PC-9 (cell line): ENCODE data around the gene KRTAP10-1. TPM values are rescaled to one million over a fixed set of nuclear protein-coding genes. Genes with fewer than 3 reads are reported as not detected.

Experiments used
- BruUV-seq: library from RNA; stranded (reverse); fragments of 400-500 nt; replicated peaks from 2 replicates; lab custom pipeline; 2021; lab: Mats Ljungman, UMichigan
- CTCF ChIA-PET: fragments of 300-600 bp; sonication (Branson Sonifier 250); formaldehyde crosslinking; loops from one replicate; lab custom pipeline; 2022; ENCODE audit warnings: antibody characterized with exemption; lab: Charles Lee
- POLR2A ChIA-PET: fragments of 300-600 bp; sonication (Branson Sonifier 250); formaldehyde crosslinking; loops from one replicate; lab custom pipeline; 2022; ENCODE audit warnings: antibody characterized with exemption; ENCODE audit not compliant: unreplicated experiment; lab: Charles Lee
- DNase-seq, 2 experiments: peaks; one replicate each; pipeline versions ENCODE4 v3.0.0 to v3.0.0-alpha.2; 2015 to 2022; ENCODE audit warnings: mixed read lengths in 1 of 2
- H2AFZ ChIP-seq: fragments of 200-600 bp; sonication (generic); 2 replicates; pipeline ENCODE4 v1.8.1; 2017; ENCODE audit warnings: antibody characterized with exemption
- H3F3A ChIP-seq: fragments of 200-600 bp; sonication (generic); 2 replicates; pipeline ENCODE4 v1.8.1; 2017; ENCODE audit warnings: antibody characterized with exemption, mild to moderate bottlenecking, low read depth; ENCODE audit not compliant: insufficient read depth
- H3K27ac ChIP-seq: fragments of 200-600 bp; sonication (generic); 2 replicates; pipeline ENCODE4 v1.6.1; 2016; ENCODE audit warnings: mixed run types
- H3K27me3 ChIP-seq: fragments of 200-600 bp; sonication (generic); 2 replicates; pipeline ENCODE4 v1.6.1; 2016; ENCODE audit warnings: low read depth, mixed run types; ENCODE audit not compliant: insufficient read depth
- H3K36me3 ChIP-seq: fragments of 200-600 bp; sonication (generic); 2 replicates; pipeline ENCODE4 v1.6.1; 2016; ENCODE audit warnings: low read depth, mixed run types
- H3K4me1 ChIP-seq: fragments of 200-600 bp; sonication (generic); replicated peaks from 2 replicates; pipeline ENCODE4 v1.6.1; 2016; ENCODE audit warnings: mixed run types; ENCODE audit not compliant: insufficient read depth
- H3K4me2 ChIP-seq: fragments of 200-600 bp; sonication (generic); 2 replicates; pipeline ENCODE4 v1.6.1; 2017; ENCODE audit warnings: mixed run types
- H3K4me3 ChIP-seq: fragments of 200-600 bp; sonication (generic); 2 replicates; pipeline ENCODE4 v1.6.1; 2016; ENCODE audit warnings: mixed run types
- H3K79me2 ChIP-seq: fragments of 200-600 bp; sonication (generic); 2 replicates; pipeline ENCODE4 v1.6.1; 2017; ENCODE audit warnings: low read depth, mixed run types
- H3K9me2 ChIP-seq: fragments of 200-600 bp; sonication (generic); 2 replicates; pipeline ENCODE4 v1.8.1; 2017; ENCODE audit warnings: mild to moderate bottlenecking; ENCODE audit not compliant: insufficient read depth
- H3K9me3 ChIP-seq: fragments of 200-600 bp; sonication (generic); 2 replicates; pipeline ENCODE4 v1.8.1; 2016; ENCODE audit warnings: low read depth; ENCODE audit not compliant: insufficient read depth
- H4K20me1 ChIP-seq: fragments of 200-600 bp; sonication (generic); 2 replicates; pipeline ENCODE4 v1.8.1; 2017; ENCODE audit not compliant: insufficient read depth
- EZH2 ChIP-seq: fragments of 200-600 bp; sonication (generic); IDR thresholded peaks from 2 replicates; pipeline ENCODE4 v1.8.0; 2017; ENCODE audit warnings: antibody characterized with exemption, low read depth
- intact Hi-C: fragments of 100-400 bp; cut with micrococcal nuclease; formaldehyde crosslinking; loops from one replicate; pipeline ENCODE4 v1.10.0; 2022; ENCODE audit not compliant: unreplicated experiment
- total RNA-seq: library from RNA; stranded (reverse); gene quantifications from 2 replicates; pipeline ENCODE4 v1.2.3, GENCODE V29; 2021
- TF ChIP-seq, protein P1 (sequence below): fragments of 200-600 bp; sonication (generic); conservative IDR thresholded peaks from 2 replicates; pipeline ENCODE4 v1.6.1; 2017; ENCODE audit warnings: mixed run types, antibody characterized with exemption, mild to moderate bottlenecking, moderate library complexity

KRTAP10-1 gene
- total RNA-seq, 1 experiment from 2014 or later = not detected

- TF ChIP-seq, protein P1, sequence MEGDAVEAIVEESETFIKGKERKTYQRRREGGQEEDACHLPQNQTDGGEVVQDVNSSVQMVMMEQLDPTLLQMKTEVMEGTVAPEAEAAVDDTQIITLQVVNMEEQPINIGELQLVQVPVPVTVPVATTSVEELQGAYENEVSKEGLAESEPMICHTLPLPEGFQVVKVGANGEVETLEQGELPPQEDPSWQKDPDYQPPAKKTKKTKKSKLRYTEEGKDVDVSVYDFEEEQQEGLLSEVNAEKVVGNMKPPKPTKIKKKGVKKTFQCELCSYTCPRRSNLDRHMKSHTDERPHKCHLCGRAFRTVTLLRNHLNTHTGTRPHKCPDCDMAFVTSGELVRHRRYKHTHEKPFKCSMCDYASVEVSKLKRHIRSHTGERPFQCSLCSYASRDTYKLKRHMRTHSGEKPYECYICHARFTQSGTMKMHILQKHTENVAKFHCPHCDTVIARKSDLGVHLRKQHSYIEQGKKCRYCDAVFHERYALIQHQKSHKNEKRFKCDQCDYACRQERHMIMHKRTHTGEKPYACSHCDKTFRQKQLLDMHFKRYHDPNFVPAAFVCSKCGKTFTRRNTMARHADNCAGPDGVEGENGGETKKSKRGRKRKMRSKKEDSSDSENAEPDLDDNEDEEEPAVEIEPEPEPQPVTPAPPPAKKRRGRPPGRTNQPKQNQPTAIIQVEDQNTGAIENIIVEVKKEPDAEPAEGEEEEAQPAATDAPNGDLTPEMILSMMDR = no peak
- no peak for TF ChIP-seq EZH2
- ChIA-PET POLR2A (no interaction called here), CTCF (no interaction called here)
- H3K9me2 ChIP-seq = no peaks in the 10 kb centered on the region
- H3K4me3 ChIP-seq = no peak overlapping the region
- H3K9me3 ChIP-seq = no peaks in the 10 kb centered on the region
- no peaks in the 10 kb centered on the region for H3K79me2 ChIP-seq
- H3F3A ChIP-seq = peaks cover 3% of the 10 kb centered on the region; the same call in 1 of the 2 replicates
- no peak overlapping the region for H3K27ac ChIP-seq
- intact Hi-C loops = no loop called here
- no TSS peak for BruUV-seq
- no peak for DNase-seq
- peaks cover 54% of the 10 kb centered on the region for H3K27me3 ChIP-seq
- H3K4me2 ChIP-seq = no peak overlapping the region
- H3K4me1 ChIP-seq = no peaks in the 10 kb centered on the region
- no peaks in the 10 kb centered on the region for H3K36me3 ChIP-seq
- no peaks in the 10 kb centered on the region for H4K20me1 ChIP-seq
- H2AFZ ChIP-seq = no peak overlapping the region
Measured at GRCh38 chr21:44529011-44529421, 11.0 kb downstream of the KRTAP10-1 start.

DNA sequence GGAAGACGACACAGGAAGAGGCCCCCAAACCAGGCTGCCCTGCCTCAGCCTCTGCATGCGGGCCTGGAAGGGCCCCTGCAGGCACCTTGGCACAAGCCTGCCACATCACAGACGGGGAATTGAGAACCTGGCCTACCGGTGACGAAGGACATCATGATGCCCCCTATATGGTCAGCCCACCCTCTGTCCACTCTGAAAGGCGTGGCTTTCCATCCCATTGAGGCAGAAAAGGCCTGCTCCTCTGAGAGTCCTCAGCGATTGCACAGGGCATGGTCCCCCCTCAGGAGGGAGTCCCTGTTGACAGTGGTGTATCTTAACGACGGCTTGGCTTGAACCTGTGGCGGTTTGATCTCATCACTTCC, 11.4 kb downstream of the KRTAP10-1 start:
- Histone ChIP-seq H3K79me2 (no peaks in the 10 kb centered on the region), H3K4me3 (no peak overlapping the region), H3K4me1 (no peaks in the 10 kb centered on the region), H3F3A (peaks cover 3% of the 10 kb centered on the region; the same call in 1 of the 2 replicates), H3K36me3 (no peaks in the 10 kb centered on the region), H2AFZ (no peak overlapping the region), H4K20me1 (no peaks in the 10 kb centered on the region), H3K9me3 (no peaks in the 10 kb centered on the region), H3K9me2 (no peaks in the 10 kb centered on the region), H3K4me2 (no peak overlapping the region), H3K27ac (no peak overlapping the region), H3K27me3 (peaks cover 54% of the 10 kb centered on the region)
- ChIA-PET POLR2A (no interaction called here), CTCF (no interaction called here)
- BruUV-seq = no TSS peak
- TF ChIP-seq, protein P1 = no peak
- TF ChIP-seq EZH2 = no peak
- intact Hi-C loops = no loop called here
- DNase-seq = no peak

DNA sequence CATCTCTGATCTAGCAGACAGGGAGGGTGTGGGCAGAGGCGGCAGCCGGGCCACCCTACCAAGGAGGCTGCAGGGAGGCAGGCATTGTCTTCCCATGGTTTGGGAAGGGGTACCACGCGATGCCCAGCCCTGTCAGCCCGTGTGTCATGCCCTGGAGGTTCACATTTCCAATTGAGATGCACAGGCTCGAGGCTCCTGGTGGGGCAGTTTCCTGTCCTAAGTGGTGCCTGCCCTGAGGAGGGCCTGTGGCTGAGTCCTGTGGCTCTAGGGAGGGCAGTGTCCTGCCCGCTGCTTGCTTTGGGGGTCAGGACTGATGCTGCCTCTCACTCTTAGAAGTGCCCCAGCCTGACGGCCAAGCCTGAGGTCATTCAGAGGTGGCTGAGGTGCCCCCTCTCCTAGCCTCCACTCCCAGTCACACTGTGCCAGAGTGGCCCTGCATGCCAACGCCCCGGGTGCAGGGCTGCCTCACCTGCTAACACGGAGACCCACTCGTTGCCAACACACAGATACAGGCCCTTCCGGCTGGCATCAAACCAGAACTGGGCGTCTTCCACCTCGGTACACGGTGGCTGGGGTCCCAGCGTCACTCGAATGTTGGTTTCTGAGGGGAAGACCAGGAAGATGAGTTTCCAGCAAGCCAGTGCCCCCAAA, 11.9 kb downstream of the KRTAP10-1 start:
- TF ChIP-seq, protein P1 = no peak
- no peak for TF ChIP-seq EZH2
- no peaks in the 10 kb centered on the region for H3K9me2 ChIP-seq
- BruUV-seq = no TSS peak

More for the DNA sequence above, 11.9 kb downstream of the KRTAP10-1 start:
- Histone ChIP-seq H2AFZ (no peak overlapping the region), H3F3A (peaks cover 3% of the 10 kb centered on the region; the same call in 1 of the 2 replicates), H4K20me1 (no peaks in the 10 kb centered on the region), H3K36me3 (no peaks in the 10 kb centered on the region), H3K4me1 (no peaks in the 10 kb centered on the region), H3K27me3 (peaks cover 54% of the 10 kb centered on the region), H3K9me3 (no peaks in the 10 kb centered on the region), H3K4me2 (no peak overlapping the region), H3K27ac (no peak overlapping the region), H3K4me3 (no peak overlapping the region), H3K79me2 (no peaks in the 10 kb centered on the region)
- intact Hi-C loops = no loop called here
- CTCF ChIA-PET = no interaction called here
- no peak for DNase-seq
- POLR2A ChIA-PET = no interaction called here
